Right ventricle myocardium superior (tissue), 1 donor: ENCODE results near the gene FMN1. TPM values are rescaled to one million over a fixed set of nuclear protein-coding genes. Genes with fewer than 3 reads are reported as not detected.

Experiments used
- ATAC-seq: fragments of 200-7000 bp; cut with Tn5 transposase; one replicate; pipeline ENCODE4 v1.9.1; 2020; ENCODE audit warnings: mild to moderate bottlenecking; ENCODE audit not compliant: poor library complexity
- DNase-seq: peaks from one replicate; pipeline ENCODE4 v3.0.0-alpha.2; 2020
- intact Hi-C: fragments of 100-400 bp; cut with DNase I; formaldehyde crosslinking; loops from one replicate; pipeline ENCODE4 v1.11.2; 2022
- total RNA-seq: library from RNA; stranded (reverse); fragmentation: NEBNext Ultra II Directional; extraction: Animal tissue kit (Norgen Biotek cat#: 25700); gene quantifications from one replicate; pipeline ENCODE4 v1.2.1, GENCODE V29; 2021
- donor health status: DM: no; HTN: yes; CAD: no; lungs with severe emphysema.

Gene FMN1
- total RNA-seq, 1 donor from 2014 or later, result 2.9 TPM

GRCh38 chr15:33111041-33111451 is 83.5 kb downstream of the FMN1 start:
- no peak for ATAC-seq
- intact Hi-C loops, result no loop called here
- no peak for DNase-seq

GRCh38 chr15:33109345-33109744 is 85.2 kb downstream of the FMN1 start:
- no peak for ATAC-seq
- intact Hi-C loops, result no loop called here
- DNase-seq, result no peak

GRCh38 chr15:33108518-33108917 is 86.0 kb downstream of the FMN1 start:
- no peak for ATAC-seq
- intact Hi-C loops, result no loop called here
- no peak for DNase-seq

GRCh38 chr15:33107950-33108349 is 86.6 kb downstream of the FMN1 start:
- intact Hi-C loops, result no loop called here
- ATAC-seq (no peak), DNase-seq (no peak)

- DNase-seq (no peak), ATAC-seq (no peak)
- intact Hi-C loops, result no loop called here
Observed at GRCh38 chr15:33104212-33104611, 90.3 kb downstream of the FMN1 start.

GRCh38 chr15:33101036-33101435 is 93.5 kb downstream of the FMN1 start:
- DNase-seq, result no peak
- intact Hi-C loops, result no loop called here
- ATAC-seq, result no peak

GRCh38 chr15:33100314-33100713 is 94.2 kb downstream of the FMN1 start:
- ATAC-seq, result no peak
- intact Hi-C loops, result no loop called here
- DNase-seq, result no peak

GRCh38 chr15:33099739-33100138 is 94.8 kb downstream of the FMN1 start:
- intact Hi-C loops, result no loop called here
- no peak for ATAC-seq

GRCh38 chr15:33099213-33099612 is 95.3 kb downstream of the FMN1 start:
- intact Hi-C loops, result no loop called here
- ATAC-seq, result no peak
- no peak for DNase-seq

More at GRCh38 chr15:33099739-33100138, 94.8 kb downstream of the FMN1 start:
- no peak for DNase-seq

GRCh38 chr15:33098094-33099058 is 96.1 kb downstream of the FMN1 start:
- no peak for DNase-seq
- no peak for ATAC-seq
- intact Hi-C loops, result no loop called here

- ATAC-seq (no peak), DNase-seq (no peak)
- intact Hi-C loops, result no loop called here
Observed at GRCh38 chr15:33096134-33096533, 98.4 kb downstream of the FMN1 start.

GRCh38 chr15:33095641-33096040 is 98.9 kb downstream of the FMN1 start:
- DNase-seq (no peak), ATAC-seq (no peak)
- intact Hi-C loops, result no loop called here

- intact Hi-C loops, result loop anchor here (5.0 kb wide), 1 partner anchor 38 kb away; no protein-coding TSS in a partner anchor
- no peak for ATAC-seq
- DNase-seq, result no peak
Observed at GRCh38 chr15:33094336-33094735, 100.2 kb downstream of the FMN1 start.

GRCh38 chr15:33093222-33093621 is 101.3 kb downstream of the FMN1 start:
- ATAC-seq (no peak), DNase-seq (no peak)
- intact Hi-C loops, result loop anchor here (5.0 kb wide), 1 partner anchor 39 kb away; no protein-coding TSS in a partner anchor

GRCh38 chr15:33091983-33092693 is 102.4 kb downstream of the FMN1 start:
- intact Hi-C loops, result loop anchor here (5.0 kb wide), 1 partner anchor 40 kb away; no protein-coding TSS in a partner anchor
- ATAC-seq (no peak), DNase-seq (no peak)

- ATAC-seq (peak; percentile 57), DNase-seq (no peak)
- intact Hi-C loops, result loop anchor here (5.0 kb wide), 2 partner anchors 42 to 612 kb away; no protein-coding TSS in a partner anchor
Observed at GRCh38 chr15:33089878-33090757, 104.4 kb downstream of the FMN1 start.

GRCh38 chr15:33089165-33089877 is 105.2 kb downstream of the FMN1 start:
- DNase-seq, result no peak
- intact Hi-C loops, result loop anchor here (5.0 kb wide), 1 partner anchor 613 kb away; no protein-coding TSS in a partner anchor
- ATAC-seq, result no peak
